T47D (cell line): Measurements from ENCODE around the gene TECPR1.
A peak's percentile ranks its signal among the peaks of the same experiment; 100 is the strongest.

Experiments used
- DNase-seq, 2 experiments: peaks; one replicate each; pipeline versions ENCODE4 v3.0.0 to v3.0.0-alpha.2; 2011 to 2012; ENCODE audit warnings: low read depth in 1 of 2, low spot score in 1 of 2
- JUND ChIP-seq: IDR thresholded peaks from 2 replicates; pipeline ENCODE4 v1.6.1; 2012; ENCODE audit warnings: low read depth
- in situ Hi-C: cut with HindIII; loops from 2 replicates; pipeline ENCODE4 v1.10.0; 2016; ENCODE audit warnings: low sequenced_read_pairs, low pct_unique_long_range_greater_than_20kb

The TECPR1 gene

GRCh38 chr7:98251601-98252424 is at the start of gene TECPR1:
TECPR1 (minus strand) TSS chr7:98252232; CDS start chr7:98246146, 6,086 bp downstream.
- in situ Hi-C loops = no loop called here
- peak; percentile 94 to 98 for DNase-seq

GRCh38 chr7:98300595-98301372 is 48.8 kb upstream of the TECPR1 start:
- DNase-seq = no peak
- TF ChIP-seq JUND = no peak
- in situ Hi-C loops = no loop called here

More at GRCh38 chr7:98251601-98252424, at the start of gene TECPR1:
- no peak for TF ChIP-seq JUND

GRCh38 chr7:98297626-98298286 is 45.7 kb upstream of the TECPR1 start:
- in situ Hi-C loops = no loop called here
- DNase-seq = no peak
- no peak for TF ChIP-seq JUND

- no peak for DNase-seq
- in situ Hi-C loops = no loop called here
- no peak for TF ChIP-seq JUND
Observed at GRCh38 chr7:98296833-98297232, 44.8 kb upstream of the TECPR1 start.

DNA sequence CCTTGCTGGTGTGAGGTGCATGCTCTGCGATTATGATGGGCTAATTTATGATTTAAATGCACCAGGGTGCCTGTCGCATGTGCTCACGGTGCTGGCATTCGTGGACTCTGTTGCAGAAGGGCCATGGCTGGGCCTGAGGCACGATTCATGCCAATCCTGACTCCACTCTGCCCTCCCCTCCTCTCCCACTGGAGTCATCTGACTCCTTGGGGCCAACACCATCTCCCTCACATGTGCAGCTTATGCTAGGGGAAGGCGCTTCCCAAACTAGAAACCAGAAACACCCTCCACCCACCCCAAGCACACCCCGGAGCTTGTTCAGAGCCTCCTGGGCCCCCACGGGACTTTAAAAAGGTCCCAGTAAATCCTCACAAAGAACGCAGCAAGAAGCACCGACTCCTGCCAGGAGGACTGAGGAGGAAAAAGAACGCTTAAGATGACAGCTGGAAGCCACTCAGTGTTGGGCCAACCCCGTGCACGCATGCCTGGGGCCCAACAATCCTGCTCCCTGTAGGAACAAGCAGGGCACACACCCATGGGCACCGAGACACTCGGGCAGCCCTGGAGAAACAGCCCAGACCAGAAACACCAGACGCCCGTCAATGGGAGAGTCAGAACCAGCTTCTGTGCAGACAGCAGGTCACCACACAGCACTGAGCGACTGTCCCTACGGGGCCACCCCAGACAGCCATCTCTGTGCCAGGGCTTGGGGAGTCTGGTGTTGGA is 43.6 kb upstream of the TECPR1 start:
- in situ Hi-C loops = no loop called here
- no peak for TF ChIP-seq JUND
- peak; percentile 35 to 76 for DNase-seq

DNA sequence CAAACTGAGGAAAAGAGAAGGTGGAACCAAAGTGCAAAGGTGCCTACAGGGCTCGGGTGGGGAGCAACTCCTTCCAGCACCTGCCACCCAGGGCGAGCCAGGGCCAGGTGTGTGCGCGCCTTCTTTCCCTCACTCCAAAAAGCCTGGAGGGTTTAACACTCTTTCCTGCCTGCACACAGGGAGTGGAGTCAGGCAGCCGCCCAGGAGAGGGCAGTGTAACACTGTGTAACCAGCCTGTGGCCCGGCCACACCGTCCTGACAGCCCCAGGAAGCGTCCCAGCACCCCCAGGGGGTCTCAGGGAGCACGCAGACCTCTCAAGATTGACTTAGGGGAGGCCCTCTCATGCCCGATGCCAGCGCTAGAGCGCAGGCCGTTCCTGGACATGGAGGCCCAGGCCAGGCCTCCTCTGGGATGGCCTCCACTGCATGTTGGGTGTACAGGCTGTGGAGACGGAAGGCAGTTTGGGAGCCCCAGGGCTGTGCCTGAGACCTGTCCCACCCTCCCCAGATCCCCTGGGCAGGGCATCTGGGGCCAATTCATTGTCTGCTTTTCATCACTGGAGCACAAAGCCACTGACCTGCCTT is 42.9 kb upstream of the TECPR1 start:
- TF ChIP-seq JUND = no peak
- in situ Hi-C loops = no loop called here
- DNase-seq = peak; percentile 80

GRCh38 chr7:98294326-98294725 is 42.3 kb upstream of the TECPR1 start:
- in situ Hi-C loops = no loop called here
- no peak for DNase-seq
- TF ChIP-seq JUND = no peak

DNA sequence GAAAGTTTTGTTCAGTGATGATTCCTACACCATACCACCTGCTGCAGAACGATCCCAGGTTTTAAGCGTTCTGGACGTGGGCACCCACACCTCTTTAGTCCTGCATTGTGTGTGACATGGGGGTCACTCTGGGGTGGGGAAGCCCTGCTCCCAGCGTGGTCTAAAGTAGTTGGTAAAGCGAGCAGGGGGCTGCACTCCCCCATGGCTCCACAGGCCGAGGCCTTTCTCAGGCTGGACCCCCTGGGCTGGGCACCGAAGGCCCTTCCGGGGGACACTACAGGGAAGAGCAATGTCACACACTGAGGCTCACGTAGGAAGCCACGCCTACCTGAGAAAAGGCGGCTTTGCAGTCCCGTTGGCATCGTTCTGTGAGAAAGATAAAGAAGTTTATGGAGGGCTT is 41.7 kb upstream of the TECPR1 start:
- no peak for DNase-seq
- in situ Hi-C loops = no loop called here
- no peak for TF ChIP-seq JUND

DNA sequence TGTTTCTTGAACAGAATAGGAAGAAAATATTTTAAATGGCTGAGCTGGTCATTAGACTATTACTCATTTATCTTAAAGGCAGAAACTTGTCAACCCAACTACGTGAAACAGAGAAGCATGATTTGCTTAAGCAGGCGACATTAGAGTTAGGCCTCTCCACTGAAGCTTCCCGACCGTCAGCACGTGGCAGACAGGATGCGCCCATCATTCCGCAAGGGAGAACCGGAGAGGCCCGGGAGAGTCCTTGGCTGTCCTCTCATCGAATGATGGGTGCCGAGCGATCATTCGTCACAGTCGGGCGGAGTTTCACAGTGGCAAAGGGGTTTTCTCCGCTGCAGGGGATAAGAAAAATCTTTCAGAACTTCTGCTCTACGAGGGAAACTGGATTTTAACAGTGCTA is 41.2 kb upstream of the TECPR1 start:
- DNase-seq = no peak
- in situ Hi-C loops = no loop called here
- no peak for TF ChIP-seq JUND

GRCh38 chr7:98291717-98292116 is 39.7 kb upstream of the TECPR1 start:
- DNase-seq = no peak
- in situ Hi-C loops = no loop called here

GRCh38 chr7:98289333-98289875 is 37.4 kb upstream of the TECPR1 start:
- no peak for DNase-seq
- in situ Hi-C loops = no loop called here
- no peak for TF ChIP-seq JUND

More at GRCh38 chr7:98291717-98292116, 39.7 kb upstream of the TECPR1 start:
- TF ChIP-seq JUND = no peak
